Cerebellar cortex (tissue), 1 donor: ENCODE measurements around the gene PLA2G4A.
"Not testable (repeated sequence)": the region's sequence is repeated elsewhere in the genome, so short reads cannot be mapped to it uniquely, and the experiment has no call there.

ENCODE experiments used
- DNase-seq: peaks from one replicate; pipeline ENCODE4 v3.0.0-alpha.2; 2015; ENCODE audit warnings: low spot score

The PLA2G4A gene

GRCh38 chr1:186922814-186923213, 94.1 kb downstream of the PLA2G4A start:
- not testable (repeated sequence) for DNase-seq

- DNase-seq: no peak
These were observed 94.7 kb downstream of the PLA2G4A start for GRCh38 chr1:186923486-186923885.

- no peak for DNase-seq
These were observed 97.3 kb downstream of the PLA2G4A start for GRCh38 chr1:186925881-186926669.

GRCh38 chr1:186927884-186928283, 99.1 kb downstream of the PLA2G4A start:
- DNase-seq: no peak

GRCh38 chr1:186930238-186930637, 101.5 kb downstream of the PLA2G4A start:
- DNase-seq: no peak

- DNase-seq: no peak
These were observed 108.4 kb downstream of the PLA2G4A start for GRCh38 chr1:186937016-186937670.

- no peak for DNase-seq
These were observed 115.3 kb downstream of the PLA2G4A start for GRCh38 chr1:186943891-186944686.

GRCh38 chr1:186945146-186945545, 116.4 kb downstream of the PLA2G4A start:
- DNase-seq: no peak

GRCh38 chr1:186948535-186948934, 119.8 kb downstream of the PLA2G4A start:
- DNase-seq: no peak

GRCh38 chr1:186949173-186949572, 120.4 kb downstream of the PLA2G4A start:
- no peak for DNase-seq

- DNase-seq: no peak
These were observed 121.8 kb downstream of the PLA2G4A start for GRCh38 chr1:186950547-186950946.

- DNase-seq: no peak
These were observed 125.1 kb downstream of the PLA2G4A start for GRCh38 chr1:186953876-186954275.

- no peak for DNase-seq
These were observed 128.6 kb downstream of the PLA2G4A start for GRCh38 chr1:186957314-186957713.

- no peak for DNase-seq
These were observed 129.8 kb downstream of the PLA2G4A start for GRCh38 chr1:186958520-186958919.

GRCh38 chr1:186960861-186961260, 132.1 kb downstream of the PLA2G4A start:
- no peak for DNase-seq

- no peak for DNase-seq
These were observed 137.1 kb downstream of the PLA2G4A start for GRCh38 chr1:186965847-186966246.

GRCh38 chr1:186966456-186966855, 137.7 kb downstream of the PLA2G4A start:
- no peak for DNase-seq

GRCh38 chr1:186967656-186968394, 139.1 kb downstream of the PLA2G4A start:
- DNase-seq: no peak

GRCh38 chr1:186974774-186975181, 146.0 kb downstream of the PLA2G4A start:
- DNase-seq: no peak

GRCh38 chr1:186975220-186975619, 146.5 kb downstream of the PLA2G4A start:
- no peak for DNase-seq

- DNase-seq: no peak
These were observed 148.0 kb downstream of the PLA2G4A start for GRCh38 chr1:186976700-186977099.
